GM19351 (cell line): ENCODE measurements around the gene ZP1.
"Not testable (repeated sequence)": the region's sequence is repeated elsewhere in the genome, so short reads cannot be mapped to it uniquely, and the experiment has no call there.

Experiments
- ATAC-seq: cut with Tn5 transposase; IDR thresholded peaks from one replicate; pipeline ENCODE4 v1.9.1; 2021; ENCODE audit warnings: mild to moderate bottlenecking, moderate library complexity; ENCODE audit not compliant: unreplicated experiment

The ZP1 gene

DNA sequence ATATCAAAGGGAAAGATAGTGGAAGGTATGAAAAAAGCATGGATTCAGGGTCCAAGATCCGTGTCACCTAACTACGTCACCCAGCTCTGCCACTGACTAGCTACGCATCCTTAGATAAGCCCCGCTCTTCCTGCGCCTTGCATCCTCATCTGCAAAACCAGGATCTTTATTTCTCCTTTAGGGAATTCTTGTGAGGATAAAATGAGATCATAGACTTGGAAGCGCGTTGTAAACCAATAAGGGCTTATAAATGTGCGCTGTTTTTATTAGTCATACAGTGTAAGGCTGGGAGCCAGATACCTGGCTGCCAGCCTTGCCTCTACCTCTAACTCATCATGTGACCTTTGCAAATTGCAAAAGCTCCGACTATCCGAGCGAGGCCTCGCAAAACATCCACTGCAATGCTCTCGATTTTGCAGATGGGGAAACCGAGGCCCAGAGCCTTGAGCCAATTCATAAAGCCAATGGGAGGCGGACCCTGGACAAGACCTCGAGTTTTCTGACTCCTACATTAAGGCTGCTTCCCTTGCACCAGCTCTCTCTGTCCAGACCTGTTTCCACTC, 38.3 kb downstream of the ZP1 start:
- ATAC-seq, result no peak

DNA sequence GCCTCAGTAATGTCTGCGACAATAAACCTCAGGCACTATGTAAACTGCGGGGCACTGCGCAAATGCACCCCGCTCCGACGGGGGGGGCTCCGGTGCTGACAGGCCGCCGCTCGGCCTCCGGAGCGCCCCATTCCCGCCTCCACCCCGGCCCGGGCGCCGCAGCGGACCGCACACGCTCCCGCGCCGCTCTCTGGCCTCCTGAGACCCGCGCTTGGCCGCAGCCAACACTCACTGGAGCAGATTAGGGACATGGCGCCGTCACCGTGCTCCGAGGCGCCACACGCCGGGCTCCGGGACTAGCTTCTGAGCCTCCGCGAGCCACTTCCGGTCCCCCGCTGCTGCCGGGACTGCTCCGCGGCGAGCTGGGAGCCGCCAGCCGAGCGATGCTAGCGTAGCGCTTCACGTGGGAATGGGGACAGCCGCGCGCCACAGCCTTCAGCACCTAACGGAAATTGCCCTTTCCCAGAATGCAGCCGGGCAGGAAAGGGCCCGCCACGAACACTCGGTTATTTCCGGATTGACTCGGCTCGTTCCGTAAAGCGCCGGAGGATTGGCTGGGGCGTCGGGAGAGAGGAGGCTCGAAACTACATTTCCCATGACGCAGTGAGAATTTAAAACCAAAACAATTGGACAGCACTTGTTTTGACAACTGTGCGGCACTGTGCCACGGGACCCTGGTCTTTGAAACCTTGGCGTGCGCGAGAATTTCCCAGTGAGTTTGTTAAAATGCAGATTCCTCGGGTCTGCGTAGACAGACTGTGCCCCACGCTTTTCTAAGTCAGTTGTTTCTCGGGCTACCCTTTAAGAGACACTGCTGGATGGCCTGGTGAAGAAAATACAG, 39.0 kb downstream of the ZP1 start, which contains the start of gene PRPF19:
Gene PRPF19, minus strand, starts transcription at position 454 of the 841 bp plus-strand sequence. Its CDS starts 203 bp downstream, at position 251.
- ATAC-seq, result peak; percentile 69

DNA sequence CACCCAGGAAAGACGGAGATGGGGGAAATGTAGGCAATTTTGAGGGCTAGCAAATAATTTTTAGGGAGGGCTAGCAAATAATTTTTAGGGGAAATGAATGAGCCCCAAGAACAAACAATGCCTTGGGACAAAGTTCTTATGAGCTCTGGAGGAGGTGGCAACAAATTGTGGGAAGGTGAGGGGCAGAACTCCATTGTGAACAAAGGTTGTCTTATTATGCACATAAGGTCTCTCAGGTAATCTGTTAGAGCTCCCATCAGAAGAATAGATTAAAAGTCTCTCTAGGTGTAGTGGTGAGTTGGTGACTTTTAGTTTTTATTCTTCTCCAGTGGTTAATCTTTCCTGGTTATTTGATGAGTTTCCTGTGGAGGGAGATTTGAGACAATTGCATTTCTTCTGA, 41.5 kb downstream of the ZP1 start:
- no peak for ATAC-seq

DNA sequence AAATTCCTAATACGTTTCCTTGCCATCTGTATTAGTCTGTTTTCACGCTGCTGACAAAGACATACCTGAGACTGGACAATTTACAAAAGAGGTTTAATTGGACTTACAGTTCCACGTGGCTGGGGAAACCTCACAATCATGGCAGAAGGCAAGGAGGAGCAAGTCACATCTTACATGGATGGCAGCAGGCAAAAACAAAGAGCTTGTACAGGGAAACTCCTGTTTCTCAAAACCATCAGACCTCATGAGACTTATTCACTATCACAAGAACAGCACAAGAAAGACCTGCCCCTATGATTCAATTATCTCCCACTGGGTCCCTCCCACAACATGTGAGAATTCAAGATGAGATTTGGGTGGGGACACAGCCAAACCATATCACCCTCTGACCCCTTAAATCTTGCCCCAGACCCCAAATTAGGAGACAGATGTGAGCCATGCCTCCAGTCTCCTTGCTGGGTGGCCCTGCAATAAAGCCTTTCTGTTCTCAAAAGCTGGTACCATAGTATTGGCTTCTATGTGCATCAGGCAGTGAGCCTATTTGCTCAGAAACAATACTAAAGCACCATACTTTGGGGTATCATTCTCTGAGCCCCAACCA, 42.4 kb downstream of the ZP1 start:
- ATAC-seq, result not testable (repeated sequence)

DNA sequence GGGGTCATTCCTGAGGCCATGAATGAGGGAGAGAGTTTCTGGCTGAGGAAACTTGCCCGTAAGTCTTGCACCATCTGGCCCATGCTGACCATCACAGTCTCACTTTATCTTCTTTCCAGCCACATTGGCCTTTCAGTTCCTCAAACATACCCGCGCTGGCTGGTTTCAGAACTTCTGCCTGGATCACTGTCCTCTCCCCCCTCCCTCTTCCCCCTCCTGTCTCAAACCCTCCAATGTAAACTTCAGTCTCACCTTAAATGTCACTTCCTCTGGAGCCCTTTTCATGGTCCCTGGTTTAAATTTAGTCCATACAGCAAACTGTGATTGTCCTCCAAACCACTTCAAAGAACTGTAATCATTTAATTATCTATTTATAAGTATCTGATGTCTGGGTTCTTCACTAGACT, 42.9 kb downstream of the ZP1 start:
- peak; percentile 36 for ATAC-seq

DNA sequence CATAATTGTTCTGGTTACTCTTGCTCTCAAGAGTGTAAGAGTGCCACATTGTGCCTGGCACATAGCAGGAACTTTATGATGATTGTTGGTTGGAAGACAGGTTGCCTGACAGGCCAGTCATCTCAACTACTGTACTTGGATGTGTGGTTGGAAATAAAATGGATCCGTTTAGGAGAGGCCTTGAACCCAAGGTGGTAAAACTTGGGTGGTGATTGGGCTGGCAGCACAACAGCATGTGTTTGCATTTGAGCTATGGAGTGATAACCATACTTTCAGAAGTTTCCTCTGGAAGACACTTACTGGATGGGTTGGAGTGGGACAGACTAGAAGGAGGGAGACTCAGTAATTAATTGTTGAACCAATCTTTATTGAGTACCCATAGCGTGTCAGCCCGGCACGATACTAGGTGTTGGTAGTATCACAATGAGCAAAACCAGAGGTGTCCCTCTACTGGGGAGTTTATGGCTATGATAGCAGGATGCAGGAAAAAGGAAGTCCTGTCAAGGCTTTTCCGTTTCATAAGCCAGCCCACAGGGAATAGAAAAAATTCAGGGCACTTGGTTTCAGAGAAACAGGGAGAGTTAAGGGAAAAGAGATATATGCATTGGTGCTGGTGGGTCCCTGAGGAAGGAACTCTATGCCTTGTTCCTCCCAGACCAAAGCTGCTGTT, 43.5 kb downstream of the ZP1 start:
- no peak for ATAC-seq

DNA sequence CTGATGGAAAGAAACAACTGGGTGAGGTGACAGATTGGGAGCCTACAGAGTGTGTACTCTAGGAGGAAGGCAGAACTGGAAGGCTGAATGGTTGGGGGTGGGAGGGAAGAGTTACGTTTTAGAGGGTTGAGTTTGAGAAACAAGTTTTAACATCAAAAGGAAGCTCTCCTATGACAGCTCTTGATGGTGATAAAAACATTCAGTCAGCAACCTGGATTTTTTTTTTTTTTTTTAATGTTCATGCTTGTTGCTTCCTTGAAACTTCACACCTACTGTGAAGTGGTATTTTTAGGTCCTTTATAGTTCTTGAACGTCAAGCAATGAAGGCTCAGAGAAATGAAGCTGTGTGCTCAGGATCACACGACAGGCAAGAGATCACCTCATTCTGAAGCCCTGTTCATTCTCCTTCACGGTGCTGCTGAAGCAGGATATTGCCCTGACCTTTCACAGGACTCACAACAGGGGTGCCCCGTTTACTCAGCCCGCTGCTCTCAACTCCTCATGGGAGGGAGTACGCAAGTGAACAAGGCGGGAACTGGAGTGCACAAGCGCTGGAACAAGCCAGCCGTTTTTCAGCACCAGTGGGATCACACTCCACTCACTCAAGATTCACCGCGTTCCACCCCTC, 45.0 kb downstream of the ZP1 start:
- ATAC-seq, result no peak

DNA sequence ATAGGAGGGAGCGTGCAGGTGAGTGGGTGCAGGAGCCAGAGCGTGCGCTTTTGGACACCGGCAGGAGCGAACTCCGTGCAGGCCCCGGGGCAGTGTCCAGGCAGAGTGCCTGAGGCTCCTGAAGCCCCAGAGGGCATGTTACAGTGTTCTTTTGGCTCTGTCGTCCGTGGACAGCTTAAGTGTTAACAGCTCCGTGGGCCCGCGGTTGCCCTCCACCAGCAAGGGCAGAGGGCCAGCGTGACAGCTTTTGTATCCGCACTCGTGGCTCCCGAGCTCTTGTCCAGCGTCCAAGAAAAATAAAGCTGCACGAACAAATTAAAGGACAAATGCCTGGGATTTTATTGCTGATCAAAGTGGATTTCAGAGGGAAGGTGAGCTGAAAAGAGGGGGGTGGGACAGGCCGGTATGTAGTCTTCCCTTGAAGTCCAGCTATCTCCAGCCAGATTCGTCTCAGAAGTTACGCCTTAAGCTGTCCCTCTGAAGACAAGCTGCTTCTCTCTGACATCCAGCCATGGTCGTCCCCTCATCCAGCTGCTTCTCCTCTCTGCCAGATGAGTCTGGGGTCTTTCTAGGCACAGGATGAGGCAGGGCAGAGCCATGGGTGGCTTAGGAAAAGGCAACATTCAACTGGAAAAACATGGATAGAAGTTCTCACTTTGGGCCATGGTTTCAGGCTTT, 45.6 kb downstream of the ZP1 start:
- ATAC-seq, result no peak

DNA sequence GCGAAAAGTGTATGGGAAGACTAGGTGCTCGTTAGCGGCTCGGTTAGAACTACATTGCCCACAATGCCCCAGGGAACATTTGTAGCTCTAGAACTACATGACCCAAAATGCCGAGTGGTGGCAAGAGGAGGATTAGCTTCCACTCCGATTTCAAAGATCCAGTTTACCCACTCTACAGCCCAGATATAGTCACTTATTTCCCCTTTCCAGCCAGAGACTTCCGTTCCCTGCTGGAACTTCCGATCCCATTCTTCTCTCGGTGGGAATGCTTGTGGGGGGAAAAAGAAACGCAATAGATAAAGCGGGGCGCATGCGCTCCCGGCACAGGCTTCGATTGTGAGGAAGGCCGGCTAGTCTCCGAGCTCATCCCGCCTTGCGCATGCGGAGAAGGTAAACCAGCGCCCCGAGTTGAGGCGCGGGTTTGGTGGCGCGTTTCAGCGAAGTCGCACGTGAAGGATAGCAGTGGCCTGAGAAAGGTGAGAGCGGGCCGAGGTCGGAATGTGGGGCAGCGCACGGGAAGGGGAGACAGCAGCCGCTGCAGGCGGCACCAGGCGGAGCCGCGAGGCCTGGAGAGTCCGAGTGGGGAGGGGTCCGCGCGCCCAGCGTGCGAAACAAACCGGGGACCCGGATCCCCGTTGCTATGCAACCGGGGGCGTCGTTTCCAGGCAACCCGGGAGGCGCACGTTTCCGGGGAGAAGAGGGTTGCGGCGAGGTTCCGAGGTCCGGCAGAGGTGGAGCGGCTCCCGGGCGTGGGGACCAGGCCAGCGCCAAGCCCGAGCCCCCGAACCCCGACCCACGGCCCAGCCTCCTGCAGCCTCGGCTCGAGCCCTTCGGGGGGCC, 46.7 kb downstream of the ZP1 start, which contains the start of gene TMEM109:
Gene TMEM109, plus strand, starts transcription at position 366 of the 840 bp plus-strand sequence. CDS start 5,536 bp downstream, outside the sequence.
- peak; percentile 41 for ATAC-seq

DNA sequence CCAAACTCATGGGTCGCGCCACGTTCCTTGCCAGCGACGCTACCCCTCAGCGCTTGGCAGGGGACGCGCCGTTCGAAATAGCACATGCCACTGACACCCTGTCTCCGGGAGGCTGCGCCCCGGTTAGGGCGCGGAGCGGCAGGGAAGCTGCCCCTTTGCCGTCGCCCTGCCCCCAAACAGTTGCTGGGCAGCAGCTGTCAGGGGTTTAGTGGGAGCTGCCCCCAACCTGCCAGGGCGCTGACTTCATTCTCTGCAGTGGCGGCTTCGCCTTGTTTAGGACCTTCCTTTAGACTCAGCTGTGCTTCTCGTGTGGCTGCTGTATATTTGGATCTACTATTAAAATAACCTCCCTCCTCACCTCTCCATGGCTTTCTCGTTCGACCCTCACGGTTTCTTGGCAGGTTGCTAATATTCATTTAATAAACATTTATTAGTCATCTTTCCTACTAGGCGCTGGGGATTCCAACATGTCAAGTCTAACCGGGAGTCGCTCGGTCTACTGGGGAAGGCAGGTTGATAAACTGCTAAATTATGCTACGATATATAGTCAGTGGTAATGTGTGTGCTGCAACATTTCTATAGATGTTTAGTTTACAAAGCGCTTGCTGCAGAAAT, 47.4 kb downstream of the ZP1 start:
- peak; percentile 7 for ATAC-seq

DNA sequence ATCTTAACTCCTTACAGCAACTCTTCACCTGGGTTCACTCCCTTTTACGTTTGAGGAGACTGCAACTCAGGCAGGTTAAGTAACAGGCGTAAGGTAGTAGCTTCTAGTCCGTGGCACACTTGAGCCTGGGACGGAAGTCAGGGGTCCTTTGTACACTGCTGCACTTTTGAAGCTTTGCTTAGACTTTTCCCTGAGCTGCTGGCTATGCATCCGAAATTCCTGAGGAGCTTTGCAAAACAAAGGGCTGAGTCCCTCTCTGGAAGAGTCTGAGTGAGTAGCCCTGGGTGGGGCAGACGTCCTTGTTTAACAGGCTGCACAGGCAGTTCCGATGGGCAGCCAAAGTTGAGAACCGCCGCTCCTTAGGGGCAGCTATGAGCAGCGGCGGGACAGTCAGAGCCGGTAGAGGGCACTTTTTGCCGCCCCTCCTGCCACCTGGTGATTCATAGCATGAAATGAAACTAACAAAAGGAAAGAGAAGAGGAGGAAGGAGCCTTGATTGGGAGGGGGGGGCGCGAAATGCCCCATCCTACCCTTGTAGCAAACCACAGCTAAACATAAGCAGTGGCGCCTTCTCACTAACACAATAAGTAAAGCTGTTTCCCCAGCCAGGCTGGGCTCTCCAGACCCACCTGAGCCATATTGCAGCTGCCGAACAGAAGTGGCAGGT, 48.0 kb downstream of the ZP1 start:
- peak; percentile 44 for ATAC-seq

DNA sequence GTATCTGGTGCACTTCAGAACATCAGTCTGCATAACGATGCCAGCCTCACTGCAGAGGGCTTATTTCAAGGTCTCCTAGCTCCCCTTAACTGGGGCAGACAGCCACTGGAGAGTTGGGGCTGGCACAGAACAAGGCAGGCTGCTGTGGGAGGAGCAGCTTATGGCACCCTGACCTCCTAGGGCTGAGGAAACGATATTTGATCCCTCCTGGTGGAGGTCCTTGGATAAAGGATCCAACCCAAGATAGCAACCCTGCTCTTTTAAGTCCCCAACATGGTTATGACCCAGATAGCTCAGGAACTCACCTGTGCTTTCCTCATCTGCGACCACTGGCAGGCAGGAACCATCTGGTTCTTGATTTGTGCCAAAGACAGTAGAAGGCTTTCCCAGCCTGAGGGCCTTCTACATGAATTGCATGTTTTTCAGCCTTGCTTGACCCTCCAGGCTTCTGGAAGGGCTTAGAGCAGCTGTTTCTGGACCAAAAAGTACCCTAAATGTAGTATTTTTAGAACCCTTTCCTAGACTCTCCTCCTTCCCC, 49.4 kb downstream of the ZP1 start:
- ATAC-seq, result no peak

DNA sequence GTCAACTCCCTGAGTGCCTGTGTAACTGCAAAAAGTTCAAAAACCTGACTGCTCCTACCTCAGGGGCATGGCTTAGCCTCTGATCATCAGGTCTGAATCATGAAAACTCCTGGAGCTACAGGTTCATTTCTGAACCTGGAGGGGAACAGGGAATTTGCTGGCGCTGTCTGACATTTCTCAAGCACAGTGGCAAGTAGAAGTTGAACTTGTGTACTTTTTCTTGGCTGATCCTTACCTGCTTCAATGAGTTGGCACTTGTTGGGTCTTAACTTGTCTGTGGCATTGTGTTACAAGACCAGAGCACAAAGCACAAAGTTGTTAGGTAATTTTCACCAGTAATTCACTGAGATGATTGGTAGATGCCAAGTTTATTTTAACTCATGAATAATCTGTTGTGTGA, 49.9 kb downstream of the ZP1 start:
- no peak for ATAC-seq

DNA sequence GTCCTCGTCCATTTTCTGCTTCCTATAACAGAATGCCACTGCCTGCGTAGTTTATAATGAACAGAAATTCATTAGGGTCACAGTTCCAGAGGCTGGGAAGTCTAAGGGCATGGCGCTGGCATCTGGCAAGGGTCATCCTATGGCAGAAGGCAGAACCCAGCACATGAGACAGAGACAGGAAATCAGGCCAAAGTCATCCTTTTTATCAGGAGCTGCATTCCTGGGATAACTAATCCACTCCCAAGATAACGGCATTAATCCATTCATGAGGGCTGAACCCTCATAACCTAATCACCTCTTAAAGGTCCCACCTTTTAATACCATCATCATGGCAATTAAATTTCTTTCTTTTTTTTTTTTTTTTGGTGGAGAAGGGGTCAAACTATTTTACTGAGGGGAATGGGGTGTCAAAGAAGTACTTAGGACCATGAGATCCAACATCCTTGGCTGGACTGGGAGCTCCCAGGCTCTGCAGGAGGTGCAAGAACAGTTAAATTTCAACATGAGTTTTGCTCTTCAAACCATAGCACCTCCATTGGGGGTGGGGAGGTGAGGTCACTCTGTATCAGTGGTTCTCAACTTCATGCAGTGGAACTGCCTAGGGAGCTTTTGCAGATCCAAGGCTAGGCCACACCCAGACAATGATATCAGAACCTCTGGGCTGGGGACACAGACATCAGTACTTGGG, 51.1 kb downstream of the ZP1 start:
- ATAC-seq, result no peak

DNA sequence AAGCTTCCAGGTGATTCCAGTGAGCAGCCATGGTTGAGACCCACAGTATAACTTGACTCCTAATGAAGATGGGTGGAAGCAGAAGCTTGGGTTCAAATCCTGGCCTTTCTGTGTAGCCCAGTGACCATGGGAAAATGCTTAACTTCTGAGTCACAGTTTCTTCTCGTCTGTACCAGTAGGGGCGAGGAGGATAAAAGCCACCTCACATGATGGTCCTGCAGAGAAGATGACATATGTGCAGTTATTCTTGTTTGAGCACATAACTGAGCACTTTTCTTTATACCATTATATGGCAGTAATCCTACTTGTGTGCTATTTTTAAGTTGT, 51.6 kb downstream of the ZP1 start:
- no peak for ATAC-seq

DNA sequence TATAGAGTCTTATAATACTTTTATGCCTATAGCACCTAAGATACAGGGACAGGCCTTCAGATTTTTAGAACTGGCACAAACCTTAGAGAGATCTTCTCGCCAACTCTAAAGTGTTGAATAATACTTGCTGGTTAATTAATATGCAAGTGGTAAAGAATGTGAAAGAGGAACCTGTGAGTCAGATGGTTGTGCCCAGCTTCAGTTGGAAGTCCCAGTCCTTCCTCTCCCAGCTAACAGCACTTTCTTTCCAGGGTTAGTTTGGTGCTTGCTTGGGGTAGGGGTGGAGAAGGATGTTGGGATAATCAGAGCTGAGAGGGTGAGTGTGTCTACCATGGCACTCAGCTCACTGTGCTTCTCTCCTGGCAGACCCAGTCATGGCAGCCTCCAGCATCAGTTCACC, 52.0 kb downstream of the ZP1 start:
- no peak for ATAC-seq

DNA sequence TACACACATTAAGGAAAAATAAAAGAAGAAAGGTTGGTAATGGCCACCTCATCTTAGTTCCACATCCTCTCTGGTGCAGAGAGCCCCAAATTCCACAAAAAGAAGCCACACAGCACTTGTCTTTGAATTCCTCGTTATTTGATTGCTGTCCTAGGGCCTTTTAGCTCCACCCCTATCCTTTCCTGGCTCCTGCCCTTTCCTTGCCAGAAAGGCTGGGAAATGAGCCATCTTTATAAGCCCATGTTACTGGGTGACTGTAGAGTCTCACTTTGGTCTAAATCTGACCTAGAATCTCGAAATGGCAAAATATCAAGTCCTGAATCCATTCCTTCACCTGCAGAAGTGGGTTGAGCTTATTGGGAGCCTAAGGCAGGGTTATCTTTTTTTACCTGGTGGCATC, 52.6 kb downstream of the ZP1 start:
- no peak for ATAC-seq

DNA sequence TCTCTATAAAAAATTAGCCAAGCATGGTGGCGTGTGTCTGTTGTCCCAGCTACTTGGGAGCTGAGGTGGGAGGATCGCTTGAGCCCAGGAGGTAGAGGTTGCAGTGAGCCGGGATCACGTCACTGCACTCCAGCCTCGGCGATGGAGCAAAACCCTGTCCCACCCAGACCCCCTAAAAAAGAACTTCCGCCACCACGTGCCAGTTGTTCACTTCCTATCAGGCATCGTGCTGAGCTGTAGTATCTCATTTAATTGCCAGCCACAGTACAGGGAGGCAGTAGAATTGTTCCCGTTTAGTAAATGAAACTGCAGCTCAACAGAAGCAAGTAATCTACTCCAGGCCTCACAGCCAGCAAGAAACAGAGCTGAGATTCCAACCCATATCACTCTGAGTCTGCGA, 53.9 kb downstream of the ZP1 start:
- no peak for ATAC-seq
